ENCODE measurements around the gene KCNQ1.

- no peak for TF ChIP-seq GATA3 (IDR thresholded peaks at IDR 0.05; ENCODE audit: low read depth, low read length)
- TF ChIP-seq GATA2 (IDR thresholded peaks at IDR 0.05; ENCODE audit: low read depth, low read length), result no peak
Observed at GRCh38 chr11:2547806-2548205, 103.0 kb downstream of the KCNQ1 start.
